GM11168 (cell line): ENCODE results near the gene DAP.

Experiments used
- in situ Hi-C: fragments of 300-500 bp; cut with MboI; formaldehyde crosslinking; loops from one replicate; pipeline ENCODE4 v1.12.0; 2022; ENCODE audit warnings: low sequenced_read_pairs; ENCODE audit not compliant: unreplicated experiment

DAP gene

GRCh38 chr5:10715605-10716290, 45.3 kb downstream of the DAP start:
- in situ Hi-C loops = no loop called here

GRCh38 chr5:10712574-10713366, 48.3 kb downstream of the DAP start:
- in situ Hi-C loops = no loop called here

- in situ Hi-C loops = no loop called here
Measured at GRCh38 chr5:10711562-10711961, 49.5 kb downstream of the DAP start.

GRCh38 chr5:10710513-10711128, 50.4 kb downstream of the DAP start:
- in situ Hi-C loops = no loop called here

GRCh38 chr5:10709933-10710332, 51.1 kb downstream of the DAP start:
- in situ Hi-C loops = no loop called here

- in situ Hi-C loops = no loop called here
Measured at GRCh38 chr5:10709409-10709808, 51.6 kb downstream of the DAP start.

- in situ Hi-C loops = no loop called here
Measured at GRCh38 chr5:10708189-10708944, 52.7 kb downstream of the DAP start.

- in situ Hi-C loops = no loop called here
Measured at GRCh38 chr5:10707198-10708142, 53.6 kb downstream of the DAP start.

GRCh38 chr5:10706326-10706725, 54.7 kb downstream of the DAP start:
- in situ Hi-C loops = no loop called here

- in situ Hi-C loops = no loop called here
Measured at GRCh38 chr5:10705747-10706146, 55.3 kb downstream of the DAP start.

- in situ Hi-C loops = no loop called here
Measured at GRCh38 chr5:10704949-10705621, 55.9 kb downstream of the DAP start.

GRCh38 chr5:10703676-10704075, 57.4 kb downstream of the DAP start:
- in situ Hi-C loops = no loop called here

GRCh38 chr5:10702911-10703491, 58.0 kb downstream of the DAP start:
- in situ Hi-C loops = no loop called here

- in situ Hi-C loops = no loop called here
Measured at GRCh38 chr5:10702040-10702629, 58.9 kb downstream of the DAP start.

- in situ Hi-C loops = no loop called here
Measured at GRCh38 chr5:10701567-10702039, 59.4 kb downstream of the DAP start.

- in situ Hi-C loops = no loop called here
Measured at GRCh38 chr5:10700516-10700915, 60.5 kb downstream of the DAP start.

- in situ Hi-C loops = no loop called here
Measured at GRCh38 chr5:10699987-10700386, 61.0 kb downstream of the DAP start.

GRCh38 chr5:10699281-10699874, 61.7 kb downstream of the DAP start:
- in situ Hi-C loops = no loop called here
